NCI-H82 treated with DMSO at 0.1 percent for 48 hours (cell line): Measurements from ENCODE around the gene NUP155.
A peak's percentile ranks its signal among the peaks of the same experiment; 100 is the strongest.
"Not testable (repeated sequence)": the region's sequence is repeated elsewhere in the genome, so short reads cannot be mapped to it uniquely, and the experiment has no call there.

Experiments
- DNase-seq: peaks from one replicate; lab custom pipeline; 2025; ENCODE audit not compliant: unreplicated experiment; lab: John Stamatoyannopoulos, UW

Gene NUP155

GRCh38 chr5:37283214-37283820 is 87.6 kb downstream of the NUP155 start:
- DNase-seq: no peak

- no peak for DNase-seq
Observed at GRCh38 chr5:37275511-37275910, 95.4 kb downstream of the NUP155 start.

DNA sequence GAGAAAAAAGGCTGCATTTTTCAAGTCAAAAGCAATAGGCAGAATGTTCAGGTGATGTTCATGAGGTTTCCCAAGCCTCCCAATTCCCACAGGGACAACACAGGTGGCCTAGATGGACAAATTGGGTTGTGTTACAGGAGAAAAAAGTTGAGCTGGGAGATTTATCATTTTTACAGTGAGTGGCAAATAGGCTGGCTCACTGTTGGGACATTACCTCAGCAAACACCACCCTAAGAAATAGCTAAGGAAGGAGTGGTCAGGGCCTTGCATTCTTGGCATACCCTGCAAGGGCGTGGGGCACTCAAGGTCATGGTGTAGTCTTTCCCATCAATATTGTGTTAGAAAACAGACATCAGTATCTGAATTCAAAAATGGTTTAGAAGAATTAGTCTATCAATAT is 98.4 kb downstream of the NUP155 start:
- no peak for DNase-seq

DNA sequence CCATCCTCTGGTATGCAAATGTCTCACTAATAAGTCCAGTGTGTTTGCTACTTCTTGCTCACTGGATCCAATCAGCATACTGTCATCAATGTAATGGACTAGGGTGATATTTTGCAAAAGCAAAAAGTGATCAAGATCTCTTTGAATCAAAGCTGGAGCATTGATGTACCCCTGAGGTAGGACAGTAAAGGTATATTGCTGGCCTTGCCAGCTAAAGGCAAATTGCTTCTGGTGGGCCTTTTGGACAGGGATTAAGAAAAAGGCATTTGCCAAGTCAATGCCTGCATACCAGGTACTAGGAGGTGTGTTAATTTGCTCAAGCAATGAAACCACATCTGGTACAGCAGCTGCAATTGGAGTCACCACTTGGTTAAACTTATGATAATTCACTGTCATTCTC is 102.8 kb downstream of the NUP155 start:
- DNase-seq: not testable (repeated sequence)

DNA sequence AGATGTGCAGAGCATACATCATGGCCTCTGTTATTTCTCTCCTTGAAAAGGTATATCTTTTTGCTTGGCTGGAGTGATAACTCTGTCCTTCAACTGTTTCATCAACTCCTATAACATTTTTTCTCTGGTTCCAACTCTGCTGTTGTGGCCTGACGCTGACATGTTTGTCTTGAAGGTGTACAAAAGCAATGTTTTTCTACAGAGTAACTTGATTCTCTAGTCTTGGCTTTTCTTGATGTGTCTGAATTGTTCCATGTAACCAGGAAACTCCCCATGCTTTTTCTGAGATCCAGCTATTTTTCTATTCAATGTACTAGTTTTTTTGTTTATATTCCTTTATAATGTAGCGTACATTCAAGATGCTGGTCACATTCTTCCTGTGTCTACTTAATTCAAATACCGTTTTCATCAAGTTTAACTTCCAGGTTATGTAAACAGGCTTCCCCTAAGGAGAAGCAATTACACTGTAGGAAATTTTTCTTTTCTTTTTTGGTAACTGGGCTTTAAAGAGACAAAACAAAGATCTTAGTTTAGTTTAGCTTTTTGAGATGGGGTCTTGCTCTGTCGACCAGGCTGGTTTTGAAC is 115.0 kb downstream of the NUP155 start:
- DNase-seq: no peak

DNA sequence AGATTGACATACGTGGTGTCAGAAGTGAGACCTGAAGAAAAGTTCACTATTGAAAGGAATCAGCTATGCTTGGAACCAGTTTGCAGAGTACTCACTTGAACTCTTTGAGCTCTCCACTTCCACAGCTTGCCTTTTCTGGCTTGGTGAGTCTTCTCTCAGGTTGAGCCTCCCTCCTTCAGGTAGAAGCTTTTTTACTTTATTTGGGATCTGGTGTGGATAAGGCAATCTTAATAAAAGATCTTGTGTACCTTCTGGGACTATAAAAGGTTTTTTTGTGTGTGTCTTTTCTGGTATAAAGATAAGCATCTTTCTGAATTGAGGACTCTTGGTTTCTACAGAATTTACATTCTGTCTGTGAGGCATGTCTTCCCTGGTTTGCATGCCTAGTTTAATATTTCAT is 116.3 kb downstream of the NUP155 start:
- no peak for DNase-seq

- no peak for DNase-seq
Observed at GRCh38 chr5:37251665-37252064, 119.2 kb downstream of the NUP155 start.

DNA sequence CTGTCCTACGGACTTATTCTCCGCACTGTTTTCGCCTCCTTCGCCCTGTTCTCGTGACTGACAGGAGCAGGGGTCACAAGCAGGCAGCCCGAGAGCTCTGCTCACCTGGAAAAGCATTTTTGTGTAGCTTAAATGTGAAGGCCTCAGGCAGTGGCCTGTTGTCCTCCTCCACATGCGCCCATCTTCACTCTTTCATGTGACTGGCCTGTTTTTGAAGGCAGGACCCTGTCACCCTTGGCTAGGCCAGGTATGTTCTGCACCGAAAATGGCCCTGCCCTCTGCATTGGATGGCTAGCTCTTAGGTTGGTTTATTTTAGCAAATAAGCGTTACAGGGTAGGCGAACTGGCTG is 121.1 kb downstream of the NUP155 start:
- no peak for DNase-seq

GRCh38 chr5:37248970-37249814 is 121.7 kb downstream of the NUP155 start, which contains the start of gene CPLANE1:
Gene CPLANE1 (minus strand): TSS chr5:37249376. CDS start chr5:37247698, 1,678 bp downstream.
- peak; percentile 22 for DNase-seq

DNA sequence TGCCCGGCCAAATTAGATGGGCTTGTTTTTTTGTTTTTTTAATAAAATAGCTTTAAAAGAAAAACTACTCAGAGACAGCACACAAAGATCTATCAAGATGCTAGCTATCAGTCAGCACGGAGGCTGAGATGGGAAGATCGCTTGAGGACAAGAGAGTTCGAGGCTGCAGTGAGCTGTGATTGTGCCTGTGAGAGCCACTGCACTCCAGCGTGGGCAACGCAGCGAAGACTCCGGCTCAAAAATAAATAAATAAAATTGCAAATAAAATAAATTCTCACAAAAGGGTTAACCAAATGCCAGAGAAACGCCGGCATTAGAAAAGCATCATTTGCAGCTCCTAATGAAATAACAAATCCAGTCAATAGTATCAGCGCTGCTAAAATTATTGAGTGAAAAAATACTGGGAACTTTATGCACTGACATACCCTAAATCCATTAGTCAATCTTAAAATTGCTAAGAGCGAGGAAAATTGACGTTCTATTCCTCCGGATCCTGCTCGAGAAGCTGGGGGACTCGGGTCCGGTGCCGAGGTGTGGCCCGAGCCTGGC is 122.4 kb downstream of the NUP155 start:
- DNase-seq: no peak

- DNase-seq: no peak
Observed at GRCh38 chr5:37247496-37247895, 123.4 kb downstream of the NUP155 start.

GRCh38 chr5:37247036-37247435 is 123.9 kb downstream of the NUP155 start:
- DNase-seq: no peak
